Activated CD4-positive, alpha-beta T cell treated with anti-CD3 and anti-CD28 coated beads for 24 hours (primary cell): ENCODE data around the gene P2RY2.
"Not testable (repeated sequence)": the region's sequence is repeated elsewhere in the genome, so short reads cannot be mapped to it uniquely, and the experiment has no call there.

Source experiments
- DNase-seq, 2 donors: peaks; one replicate each; pipeline ENCODE4 v3.0.0-alpha.2; 2020; ENCODE audit warnings: low read depth in 2 of 2

Gene P2RY2

GRCh38 chr11:73227571-73228211 is 9.6 kb downstream of the P2RY2 start:
- no peak for DNase-seq

GRCh38 chr11:73228268-73229134 is 10.4 kb downstream of the P2RY2 start:
- DNase-seq: no peak

GRCh38 chr11:73229321-73229895 is 11.3 kb downstream of the P2RY2 start:
- no peak for DNase-seq

GRCh38 chr11:73229896-73230875 is 12.1 kb downstream of the P2RY2 start:
- no peak for DNase-seq

- DNase-seq: no peak
These were observed 12.8 kb downstream of the P2RY2 start for GRCh38 chr11:73230931-73231330.

- not testable (repeated sequence) for DNase-seq
These were observed 14.4 kb downstream of the P2RY2 start for GRCh38 chr11:73232487-73232886.

- no peak for DNase-seq
These were observed 15.1 kb downstream of the P2RY2 start for GRCh38 chr11:73233211-73233610.

GRCh38 chr11:73233692-73234470 is 15.8 kb downstream of the P2RY2 start:
- DNase-seq: no peak

GRCh38 chr11:73234471-73235181 is 16.5 kb downstream of the P2RY2 start:
- DNase-seq: no peak

GRCh38 chr11:73235236-73235786 is 17.2 kb downstream of the P2RY2 start:
- no peak for DNase-seq

- DNase-seq: no peak
These were observed 18.2 kb downstream of the P2RY2 start for GRCh38 chr11:73236205-73236765.

GRCh38 chr11:73236854-73237253 is 18.8 kb downstream of the P2RY2 start:
- peak in 1 of 2 donors; percentile 30 for DNase-seq

GRCh38 chr11:73237471-73238290 is 19.6 kb downstream of the P2RY2 start:
- no peak for DNase-seq

GRCh38 chr11:73239111-73239521 is 21.0 kb downstream of the P2RY2 start:
- DNase-seq: no peak

- DNase-seq: no peak
These were observed 21.6 kb downstream of the P2RY2 start for GRCh38 chr11:73239571-73240189.

GRCh38 chr11:73240190-73240781 is 22.2 kb downstream of the P2RY2 start:
- no peak for DNase-seq

- DNase-seq: no peak
These were observed 23.2 kb downstream of the P2RY2 start for GRCh38 chr11:73241300-73241699.
